Activated CD4-positive, alpha-beta T cell treated with anti-CD3 and anti-CD28 coated beads, Interleukin-2, amount 10 ng/mL, durations not matched to agents 7 days and 5 days (primary cell): ENCODE measurements around the gene ZBTB14. TPM values are rescaled to one million over a fixed set of nuclear protein-coding genes. Genes with fewer than 3 reads are reported as not detected.

Experiments used
- CTCF ChIA-PET: fragments of 350-600 bp; sonication (Branson Sonifier 250); formaldehyde crosslinking; loops from one replicate; lab custom pipeline; 2021; ENCODE audit warnings: antibody characterized with exemption; lab: Charles Lee
- POLR2A ChIA-PET: fragments of 350-600 bp; sonication (Branson Sonifier 250); formaldehyde crosslinking; loops from one replicate; lab custom pipeline; 2021; ENCODE audit warnings: antibody characterized with exemption; lab: Charles Lee
- DNase-seq: peaks from one replicate; pipeline ENCODE4 v3.0.0-alpha.2; 2020
- H3K27ac Mint-ChIP-seq: one replicate; pipeline ENCODE4 v1.8.0; 2021; ENCODE audit warnings: mild to moderate bottlenecking, moderate library complexity, mixed read lengths
- H3K27me3 Mint-ChIP-seq: one replicate; pipeline ENCODE4 v1.8.0; 2021; ENCODE audit warnings: mixed read lengths
- H3K36me3 Mint-ChIP-seq: one replicate; pipeline ENCODE4 v1.8.0; 2021; ENCODE audit warnings: low read depth, mixed read lengths
- H3K4me1 Mint-ChIP-seq: one replicate; pipeline ENCODE4 v1.8.0; 2021; ENCODE audit warnings: mixed read lengths
- H3K4me3 Mint-ChIP-seq: one replicate; pipeline ENCODE4 v1.8.0; 2021; ENCODE audit warnings: mild to moderate bottlenecking, moderate library complexity, mixed read lengths
- H3K9me3 Mint-ChIP-seq: one replicate; pipeline ENCODE4 v1.8.0; 2021; ENCODE audit warnings: mixed read lengths
- total RNA-seq, 2 experiments: library from RNA; stranded (reverse); gene quantifications; one replicate each; pipeline ENCODE4 v1.2.3, GENCODE V29; 2021

The ZBTB14 gene
- total RNA-seq, 2 experiments from 2014 or later: 26.6 to 27.4 TPM

- peaks cover 16% of the 10 kb centered on the region for H3K9me3 Mint-ChIP-seq
- CTCF ChIA-PET: interaction anchor here (1.1 kb wide), 1 partner anchor 11 kb away, joined by 3 read pairs; no protein-coding TSS in a partner anchor
- peaks cover 6% of the 10 kb centered on the region for H3K4me1 Mint-ChIP-seq
- no peak overlapping the region for H3K4me3 Mint-ChIP-seq
- no peak overlapping the region for H3K27ac Mint-ChIP-seq
- peaks cover 12% of the 10 kb centered on the region for H3K36me3 Mint-ChIP-seq
- POLR2A ChIA-PET: no interaction called here
- no peaks in the 10 kb centered on the region for H3K27me3 Mint-ChIP-seq
- no peak for DNase-seq
Measured at GRCh38 chr18:5282770-5283169, 12.8 kb downstream of the ZBTB14 start.

GRCh38 chr18:5276947-5277346 is 18.6 kb downstream of the ZBTB14 start:
- H3K4me1 Mint-ChIP-seq: no peaks in the 10 kb centered on the region
- no peak overlapping the region for H3K27ac Mint-ChIP-seq
- H3K27me3 Mint-ChIP-seq: peaks cover 7% of the 10 kb centered on the region
- no peak overlapping the region for H3K4me3 Mint-ChIP-seq
- peaks cover 2% of the 10 kb centered on the region for H3K36me3 Mint-ChIP-seq
- ChIA-PET POLR2A (no interaction called here), CTCF (no interaction called here)
- DNase-seq: no peak
- peaks cover 13% of the 10 kb centered on the region for H3K9me3 Mint-ChIP-seq

- peaks cover 7% of the 10 kb centered on the region for H3K27me3 Mint-ChIP-seq
- POLR2A ChIA-PET: no interaction called here
Measured at GRCh38 chr18:5275872-5276271, 19.7 kb downstream of the ZBTB14 start.

GRCh38 chr18:5268874-5269273 is 26.7 kb downstream of the ZBTB14 start:
- ChIA-PET POLR2A (no interaction called here), CTCF (no interaction called here)
- H3K36me3 Mint-ChIP-seq: no peaks in the 10 kb centered on the region
- no peak for DNase-seq
- H3K4me1 Mint-ChIP-seq: no peaks in the 10 kb centered on the region
- peaks cover 9% of the 10 kb centered on the region for H3K27me3 Mint-ChIP-seq
- H3K27ac Mint-ChIP-seq: no peak overlapping the region
- no peak overlapping the region for H3K4me3 Mint-ChIP-seq
- peaks cover 17% of the 10 kb centered on the region for H3K9me3 Mint-ChIP-seq

More at GRCh38 chr18:5275872-5276271, 19.7 kb downstream of the ZBTB14 start:
- Mint-ChIP-seq H3K36me3 (peaks cover 2% of the 10 kb centered on the region), H3K4me3 (no peak overlapping the region), H3K9me3 (peaks cover 14% of the 10 kb centered on the region), H3K27ac (no peak overlapping the region), H3K4me1 (no peaks in the 10 kb centered on the region)
- no peak for DNase-seq
- CTCF ChIA-PET: no interaction called here

GRCh38 chr18:5266721-5267120 is 28.8 kb downstream of the ZBTB14 start:
- DNase-seq: no peak
- no peaks in the 10 kb centered on the region for H3K36me3 Mint-ChIP-seq
- H3K4me3 Mint-ChIP-seq: no peak overlapping the region
- ChIA-PET CTCF (no interaction called here), POLR2A (no interaction called here)
- peaks cover 3% of the 10 kb centered on the region for H3K27me3 Mint-ChIP-seq
- H3K9me3 Mint-ChIP-seq: peaks cover 15% of the 10 kb centered on the region
- H3K27ac Mint-ChIP-seq: no peak overlapping the region
- no peaks in the 10 kb centered on the region for H3K4me1 Mint-ChIP-seq

GRCh38 chr18:5253910-5254309 is 41.6 kb downstream of the ZBTB14 start:
- H3K27me3 Mint-ChIP-seq: no peaks in the 10 kb centered on the region
- H3K4me1 Mint-ChIP-seq: no peaks in the 10 kb centered on the region
- H3K4me3 Mint-ChIP-seq: no peak overlapping the region
- no peak for DNase-seq
- ChIA-PET POLR2A (no interaction called here), CTCF (no interaction called here)
- H3K9me3 Mint-ChIP-seq: no peaks in the 10 kb centered on the region
- no peak overlapping the region for H3K27ac Mint-ChIP-seq
- no peaks in the 10 kb centered on the region for H3K36me3 Mint-ChIP-seq

GRCh38 chr18:5251117-5251516 is 44.4 kb downstream of the ZBTB14 start:
- Mint-ChIP-seq H3K27me3 (no peaks in the 10 kb centered on the region), H3K36me3 (no peaks in the 10 kb centered on the region), H3K4me3 (no peak overlapping the region), H3K9me3 (no peaks in the 10 kb centered on the region), H3K27ac (no peak overlapping the region), H3K4me1 (no peaks in the 10 kb centered on the region)
- no peak for DNase-seq
- ChIA-PET CTCF (no interaction called here), POLR2A (no interaction called here)

- Mint-ChIP-seq H3K27ac (no peak overlapping the region), H3K4me3 (no peak overlapping the region), H3K27me3 (no peaks in the 10 kb centered on the region), H3K9me3 (no peaks in the 10 kb centered on the region), H3K36me3 (no peaks in the 10 kb centered on the region), H3K4me1 (no peaks in the 10 kb centered on the region)
- CTCF ChIA-PET: no interaction called here
- POLR2A ChIA-PET: no interaction called here
- DNase-seq: no peak
Measured at GRCh38 chr18:5250603-5251002, 44.9 kb downstream of the ZBTB14 start.

- H3K4me1 Mint-ChIP-seq: peaks cover 12% of the 10 kb centered on the region
- CTCF ChIA-PET: no interaction called here
- H3K27me3 Mint-ChIP-seq: no peaks in the 10 kb centered on the region
- no peak overlapping the region for H3K4me3 Mint-ChIP-seq
- H3K9me3 Mint-ChIP-seq: no peaks in the 10 kb centered on the region
- no peak for DNase-seq
- H3K27ac Mint-ChIP-seq: no peak overlapping the region
- peaks cover 37% of the 10 kb centered on the region for H3K36me3 Mint-ChIP-seq
- POLR2A ChIA-PET: no interaction called here
Measured at GRCh38 chr18:5244941-5245340, 50.6 kb downstream of the ZBTB14 start.

GRCh38 chr18:5239447-5239846 is 56.1 kb downstream of the ZBTB14 start:
- no peak overlapping the region for H3K27ac Mint-ChIP-seq
- no peaks in the 10 kb centered on the region for H3K27me3 Mint-ChIP-seq
- H3K4me1 Mint-ChIP-seq: peaks cover 41% of the 10 kb centered on the region
- ChIA-PET CTCF (no interaction called here), POLR2A (no interaction called here)
- peak overlapping the region; percentile 51 for H3K4me3 Mint-ChIP-seq
- peaks cover 40% of the 10 kb centered on the region for H3K36me3 Mint-ChIP-seq
- DNase-seq: no peak
- no peaks in the 10 kb centered on the region for H3K9me3 Mint-ChIP-seq

Other genes with a start within 250 kb of the ZBTB14 start
- gene AKAIN1, start 98.5 kb downstream of the ZBTB14 start, total RNA-seq: not detected
- gene EPB41L3, start 248.3 kb upstream of the ZBTB14 start, total RNA-seq: 10 to 100 TPM; 13.7 to 14.0 TPM